Keratinocyte (primary cell): ENCODE data around the gene WDR35. TPM values are rescaled to one million over a fixed set of nuclear protein-coding genes. Genes with fewer than 3 reads are reported as not detected.

Experiments
- DNase-seq: peaks from one replicate; pipeline ENCODE4 v3.0.0-alpha.2; 2011; ENCODE audit warnings: low read depth, missing footprints, low spot score
- FAIRE-seq: peaks from 2 replicates; lab custom pipeline; 2011; peaks lifted over from hg19 to GRCh38; lab: Jason Lieb, UNC
- H2AFZ ChIP-seq: 2 replicates; pipeline ENCODE4 v1.6.0; 2012; ENCODE audit warnings: low read length, control low read depth, inconsistent platforms; ENCODE audit not compliant: control insufficient read depth
- H3K27ac ChIP-seq: 2 replicates; pipeline ENCODE4 v1.5.1; 2011; ENCODE audit warnings: low read length; ENCODE audit not compliant: control insufficient read depth, insufficient read depth
- H3K27me3 ChIP-seq: 3 replicates; pipeline ENCODE4 v1.6.0; 2011; ENCODE audit warnings: low read length; ENCODE audit not compliant: control insufficient read depth, insufficient read depth; ENCODE audit errors: extremely low read depth
- H3K36me3 ChIP-seq, 2 experiments: 2 replicates in 1 of 2; 3 replicates in 1 of 2; pipeline ENCODE4 v1.5.1; 2011; ENCODE audit warnings: low read length in 2 of 2, mild to moderate bottlenecking in 1 of 2; ENCODE audit not compliant: control insufficient read depth in 2 of 2, insufficient read depth in 2 of 2; ENCODE audit errors: extremely low read depth in 1 of 2
- H3K4me1 ChIP-seq: 3 replicates; pipeline ENCODE4 v1.5.1; 2011; ENCODE audit warnings: low read length; ENCODE audit not compliant: control insufficient read depth, insufficient read depth; ENCODE audit errors: extremely low read depth
- H3K4me2 ChIP-seq: 3 replicates; pipeline ENCODE4 v1.6.0; 2011; ENCODE audit warnings: low read depth, low read length; ENCODE audit not compliant: control insufficient read depth, insufficient read depth; ENCODE audit errors: extremely low read depth
- H3K4me3 ChIP-seq, 3 experiments: fragments of 200-600 bp in 1 of 3; sonication (generic) in 1 of 3; 2 replicates in 2 of 3; 3 replicates in 1 of 3; pipeline ENCODE4 v1.5.1; 2011 to 2016; ENCODE audit warnings: low read length in 3 of 3, mild to moderate bottlenecking in 3 of 3, control low read depth in 2 of 3, inconsistent platforms in 1 of 3, low read depth in 1 of 3, mixed read lengths in 1 of 3, mixed run types in 1 of 3, moderate library complexity in 1 of 3; ENCODE audit not compliant: control insufficient read depth in 2 of 3, insufficient read depth in 2 of 3; ENCODE audit errors: extremely low read depth in 1 of 3
- H3K79me2 ChIP-seq: 2 replicates; pipeline ENCODE4 v1.6.0; 2012; ENCODE audit warnings: low read length; ENCODE audit not compliant: control insufficient read depth, insufficient read depth
- H3K9ac ChIP-seq: 3 replicates; pipeline ENCODE4 v1.6.0; 2011; ENCODE audit warnings: low read length; ENCODE audit not compliant: control insufficient read depth, insufficient read depth; ENCODE audit errors: extremely low read depth
- H3K9me1 ChIP-seq: 3 replicates; pipeline ENCODE4 v1.6.0; 2011; ENCODE audit warnings: low read length; ENCODE audit not compliant: control insufficient read depth, insufficient read depth; ENCODE audit errors: extremely low read depth
- H3K9me3 ChIP-seq: 2 replicates; pipeline ENCODE4 v1.5.1; 2012; ENCODE audit warnings: low read depth, low read length; ENCODE audit not compliant: control insufficient read depth
- H4K20me1 ChIP-seq: 3 replicates; pipeline ENCODE4 v1.6.0; 2011; ENCODE audit warnings: low read length; ENCODE audit not compliant: control insufficient read depth, insufficient read depth; ENCODE audit errors: extremely low read depth
- CTCF ChIP-seq, 3 experiments: IDR thresholded peaks in 1 of 3; conservative IDR thresholded peaks in 1 of 3; optimal IDR thresholded peaks in 1 of 3; 2 replicates in 2 of 3; 3 replicates in 1 of 3; pipeline versions ENCODE3 to v1.5.1; 2011; ENCODE audit warnings: low read length in 3 of 3, mild to moderate bottlenecking in 3 of 3, moderate library complexity in 2 of 3, control low read depth in 1 of 3, inconsistent platforms in 1 of 3; ENCODE audit not compliant: insufficient read depth in 2 of 3; ENCODE audit errors: extremely low read depth in 1 of 3
- EZH2 ChIP-seq: IDR thresholded peaks from one replicate; pipeline ENCODE4 v1.6.1; 2012; ENCODE audit warnings: inconsistent platforms, mild to moderate bottlenecking, low read length, moderate library complexity
- dilution Hi-C: fragments of 300-500 bp; cut with MboI; formaldehyde crosslinking; loops from one replicate; pipeline ENCODE4 v1.7.0; 2020; ENCODE audit warnings: low sequenced_read_pairs; ENCODE audit not compliant: extremely low pct_ligation_motif_present
- polyA plus RNA-seq, 5 experiments: library from polyadenylated mRNA; depleted of rRNA in 3 of 5; stranded (reverse) in 3 of 5; stranded (forward) in 1 of 5; unstranded in 1 of 5; fragments of >200 nt; gene quantifications; 1 replicate in 1 of 5; 2 replicates in 3 of 5; 3 replicates in 1 of 5; pipeline versions ENCODE4 v1.2.1 to v1.2.3, GENCODE V29; 2011 to 2012; ENCODE audit warnings: missing spikeins in 2 of 5, low read depth in 1 of 5, low replicate concordance in 1 of 5

The WDR35 gene
- polyA plus RNA-seq, 1 donor (not counting 4 experiments of a cell fraction or from before 2014, with no cell fraction given), result 8.8 TPM

DNA sequence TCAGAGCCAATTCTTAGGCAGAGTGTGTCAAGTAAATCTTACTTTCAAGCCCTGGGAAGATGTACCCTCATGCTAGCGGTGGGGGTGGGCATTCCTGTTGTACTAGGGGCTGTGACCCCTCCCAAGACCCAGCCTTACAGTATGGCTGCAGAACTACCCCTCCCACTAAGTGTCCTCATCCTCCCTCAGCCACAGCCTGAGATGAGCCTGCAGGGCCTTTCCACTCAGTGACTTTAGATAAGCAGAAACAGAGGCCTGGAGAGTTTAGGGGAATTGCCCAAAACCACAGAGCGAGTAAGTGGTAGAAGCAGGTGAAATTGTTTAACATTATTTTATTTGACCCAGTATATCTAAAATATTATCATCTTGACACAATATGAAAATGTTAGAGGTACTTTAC lies 124.8 kb downstream of the WDR35 start:
- Histone ChIP-seq H3K36me3 (no peaks in the 10 kb centered on the region), H3K27ac (no peak overlapping the region), H3K9me3 (no peaks in the 10 kb centered on the region), H3K4me3 (no peak overlapping the region), H3K4me2 (no peak overlapping the region), H3K27me3 (peaks cover 22% of the 10 kb centered on the region), H2AFZ (no peak overlapping the region), H3K9ac (no peak overlapping the region), H3K9me1 (no peaks in the 10 kb centered on the region), H3K79me2 (no peaks in the 10 kb centered on the region), H3K4me1 (peaks cover 10% of the 10 kb centered on the region), H4K20me1 (no peaks in the 10 kb centered on the region)
- FAIRE-seq (no peak), DNase-seq (no peak)
- no peak for TF ChIP-seq CTCF (optimal IDR thresholded peaks at IDR 0.05 in 1 of 3, IDR thresholded peaks at IDR 0.05 in 1 of 3, conservative IDR thresholded peaks at IDR 0.05 in 1 of 3; ENCODE audit: extremely low read depth in 1 of 3, insufficient read depth in 2 of 3, low read length in 3 of 3)
- dilution Hi-C loops, result loop anchor here (25.0 kb wide), 1 partner anchor 503 kb away; the partner anchor contains the start of gene OSR1

GRCh38 chr2:19864381-19864780 lies 125.5 kb downstream of the WDR35 start:
- H3K9me3 ChIP-seq, result no peaks in the 10 kb centered on the region
- FAIRE-seq (no peak), DNase-seq (no peak)
- no peaks in the 10 kb centered on the region for H4K20me1 ChIP-seq
- no peaks in the 10 kb centered on the region for H3K79me2 ChIP-seq
- H3K4me3 ChIP-seq, result no peak overlapping the region
- no peak overlapping the region for H3K27ac ChIP-seq
- peaks cover 14% of the 10 kb centered on the region for H3K4me1 ChIP-seq
- H3K36me3 ChIP-seq, result no peaks in the 10 kb centered on the region
- H2AFZ ChIP-seq, result no peak overlapping the region
- H3K4me2 ChIP-seq, result no peak overlapping the region
- peaks cover 16% of the 10 kb centered on the region for H3K27me3 ChIP-seq
- no peaks in the 10 kb centered on the region for H3K9me1 ChIP-seq
- no peak for TF ChIP-seq EZH2
- TF ChIP-seq CTCF (optimal IDR thresholded peaks at IDR 0.05 in 1 of 3, IDR thresholded peaks at IDR 0.05 in 1 of 3, conservative IDR thresholded peaks at IDR 0.05 in 1 of 3; ENCODE audit: extremely low read depth in 1 of 3, insufficient read depth in 2 of 3, low read length in 3 of 3), result no peak
- no peak overlapping the region for H3K9ac ChIP-seq
- dilution Hi-C loops, result loop anchor here (25.0 kb wide), 1 partner anchor 502 kb away; the partner anchor contains the start of gene OSR1
